Brain microvascular endothelial cell (primary cell): Measurements from ENCODE around the gene MRPS17.
A peak's percentile ranks its signal among the peaks of the same experiment; 100 is the strongest.
"Not testable (repeated sequence)": the region's sequence is repeated elsewhere in the genome, so short reads cannot be mapped to it uniquely, and the experiment has no call there.

Experiments used
- DNase-seq: peaks from one replicate; pipeline ENCODE4 v3.0.0-alpha.2; 2020
- H3K27ac ChIP-seq: fragments of 250-450 bp; sonication (Bioruptor Pico); 2 replicates; pipeline ENCODE4 v1.5.1; 2020; ENCODE audit warnings: mild to moderate bottlenecking, moderate library complexity
- H3K27me3 ChIP-seq: fragments of 250-450 bp; sonication (Bioruptor Pico); replicated peaks from 2 replicates; pipeline ENCODE4 v1.5.1; 2020; ENCODE audit warnings: mild to moderate bottlenecking
- H3K36me3 ChIP-seq: fragments of 250-450 bp; sonication (Bioruptor Pico); replicated peaks from 2 replicates; pipeline ENCODE4 v1.5.1; 2020; ENCODE audit warnings: mild to moderate bottlenecking
- H3K4me3 ChIP-seq: 2 replicates; pipeline ENCODE4 v1.5.1; 2011; ENCODE audit warnings: low read depth, mild to moderate bottlenecking, control low read depth, low read length, moderate library complexity
- CTCF ChIP-seq: IDR thresholded peaks from 2 replicates; pipeline ENCODE4 v1.5.1; 2011; ENCODE audit warnings: low read depth, mild to moderate bottlenecking, moderate library complexity, low read length, control low read depth, inconsistent platforms; ENCODE audit errors: missing control alignments
- in situ Hi-C: cut with HindIII; loops from 2 replicates; pipeline ENCODE4 v1.10.0; 2017; ENCODE audit warnings: low sequenced_read_pairs, low pct_ligation_motif_present

The MRPS17 gene

GRCh38 chr7:55931421-55932151, 20.1 kb upstream of the MRPS17 start:
- no peak overlapping the region for H3K27ac ChIP-seq
- no peaks in the 10 kb centered on the region for H3K36me3 ChIP-seq
- no peaks in the 10 kb centered on the region for H3K27me3 ChIP-seq
- TF ChIP-seq CTCF, result no peak
- in situ Hi-C loops, result no loop called here
- no peak overlapping the region for H3K4me3 ChIP-seq
- DNase-seq, result no peak

- H3K27me3 ChIP-seq, result no peaks in the 10 kb centered on the region
- in situ Hi-C loops, result no loop called here
- no peak for TF ChIP-seq CTCF
- no peak overlapping the region for H3K4me3 ChIP-seq
- H3K36me3 ChIP-seq, result no peaks in the 10 kb centered on the region
- H3K27ac ChIP-seq, result no peak overlapping the region
- no peak for DNase-seq
These were observed 12.1 kb upstream of the MRPS17 start for GRCh38 chr7:55939514-55940123.

- Histone ChIP-seq H3K4me3 (no peak overlapping the region), H3K27me3 (no peaks in the 10 kb centered on the region), H3K27ac (no peak overlapping the region), H3K36me3 (no peaks in the 10 kb centered on the region)
- in situ Hi-C loops, result no loop called here
- DNase-seq, result no peak
- no peak for TF ChIP-seq CTCF
These were observed 5.1 kb upstream of the MRPS17 start for GRCh38 chr7:55946545-55946944.

- in situ Hi-C loops, H3K27me3 ChIP-seq, H3K27ac ChIP-seq, H3K36me3 ChIP-seq, DNase-seq: not testable (repeated sequence)
- H3K4me3 ChIP-seq, result peak overlapping the region; percentile 97
These were observed 635 bp downstream of the MRPS17 start for GRCh38 chr7:55952352-55952671.

GRCh38 chr7:55953707-55954475, 2.2 kb downstream of the MRPS17 start:
- in situ Hi-C loops, result no loop called here
- H3K27me3 ChIP-seq, result no peaks in the 10 kb centered on the region
- no peak overlapping the region for H3K4me3 ChIP-seq
- DNase-seq, result no peak
- TF ChIP-seq CTCF, result no peak
- H3K36me3 ChIP-seq, result peaks cover 4% of the 10 kb centered on the region
- H3K27ac ChIP-seq, result no peak overlapping the region

- no peak for TF ChIP-seq CTCF
- Histone ChIP-seq H3K27me3 (no peaks in the 10 kb centered on the region), H3K36me3 (peaks cover 4% of the 10 kb centered on the region), H3K4me3 (no peak overlapping the region), H3K27ac (no peak overlapping the region)
- in situ Hi-C loops, result no loop called here
- DNase-seq, result no peak
These were observed 5.5 kb downstream of the MRPS17 start for GRCh38 chr7:55957190-55957589.
